ENCODE measurements around the gene EPS8L1.

Gene EPS8L1

DNA sequence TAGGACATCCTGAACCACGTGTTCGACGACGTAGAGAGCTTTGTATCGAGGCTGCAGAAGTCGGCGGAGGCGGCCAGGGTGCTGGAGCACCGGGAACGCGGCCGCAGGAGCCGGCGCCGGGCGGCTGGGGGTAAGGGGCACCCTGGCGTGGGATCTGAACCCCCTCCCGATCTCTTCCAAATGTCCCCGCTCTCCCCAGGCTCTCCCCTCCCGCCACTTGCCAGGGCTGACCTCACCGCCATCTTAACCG lies 6.0 kb downstream of the EPS8L1 start:
- no peak for DNase-seq

- DNase-seq: peak; percentile 48
Measured at GRCh38 chr19:55082020-55082851, 6.6 kb downstream of the EPS8L1 start.

DNA sequence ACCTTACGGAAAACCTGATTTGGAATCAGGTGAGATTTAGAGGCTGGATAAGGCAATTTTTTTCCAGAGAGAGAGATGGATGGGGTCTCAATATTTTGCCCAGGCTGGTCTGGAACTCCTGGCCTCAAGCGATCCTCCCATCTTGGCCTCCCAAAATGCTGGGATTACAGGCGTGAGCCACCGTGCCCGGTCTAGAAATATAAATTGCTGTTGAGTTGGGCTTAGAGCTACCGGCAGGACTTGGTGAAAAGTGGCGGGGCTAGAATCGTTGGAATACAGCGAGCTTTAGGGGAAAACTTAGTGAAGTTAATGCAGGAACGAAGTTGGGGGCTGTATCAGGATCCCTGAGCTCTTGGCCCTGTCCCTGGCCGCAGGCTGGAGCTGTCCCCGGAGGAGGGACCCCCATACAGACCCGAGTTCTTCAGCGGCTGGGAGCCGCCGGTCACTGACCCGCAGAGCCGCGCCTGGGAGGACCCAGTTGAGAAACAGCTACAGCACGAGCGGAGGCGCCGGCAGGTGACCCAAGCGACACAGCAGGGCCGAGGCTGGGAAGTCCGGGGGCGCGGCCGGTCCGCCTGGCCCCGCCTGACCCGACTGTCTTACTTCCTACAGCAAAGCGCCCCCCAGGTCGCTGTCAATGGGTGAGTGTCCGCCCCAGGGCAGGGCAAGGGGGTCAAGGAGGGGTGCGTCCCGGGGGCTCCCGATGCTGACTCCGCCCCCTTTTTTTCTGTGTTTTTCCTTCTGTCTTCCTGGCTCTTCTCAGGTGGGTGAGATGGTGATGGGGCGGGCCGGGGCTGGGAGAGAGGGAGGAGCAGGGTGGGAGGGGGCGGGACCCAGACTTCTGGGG lies 7.6 kb downstream of the EPS8L1 start:
- DNase-seq: no peak

- DNase-seq: no peak
Measured at GRCh38 chr19:55084416-55084815, 8.7 kb downstream of the EPS8L1 start.

GRCh38 chr19:55085923-55086715 lies 10.4 kb downstream of the EPS8L1 start:
- DNase-seq: no peak

DNA sequence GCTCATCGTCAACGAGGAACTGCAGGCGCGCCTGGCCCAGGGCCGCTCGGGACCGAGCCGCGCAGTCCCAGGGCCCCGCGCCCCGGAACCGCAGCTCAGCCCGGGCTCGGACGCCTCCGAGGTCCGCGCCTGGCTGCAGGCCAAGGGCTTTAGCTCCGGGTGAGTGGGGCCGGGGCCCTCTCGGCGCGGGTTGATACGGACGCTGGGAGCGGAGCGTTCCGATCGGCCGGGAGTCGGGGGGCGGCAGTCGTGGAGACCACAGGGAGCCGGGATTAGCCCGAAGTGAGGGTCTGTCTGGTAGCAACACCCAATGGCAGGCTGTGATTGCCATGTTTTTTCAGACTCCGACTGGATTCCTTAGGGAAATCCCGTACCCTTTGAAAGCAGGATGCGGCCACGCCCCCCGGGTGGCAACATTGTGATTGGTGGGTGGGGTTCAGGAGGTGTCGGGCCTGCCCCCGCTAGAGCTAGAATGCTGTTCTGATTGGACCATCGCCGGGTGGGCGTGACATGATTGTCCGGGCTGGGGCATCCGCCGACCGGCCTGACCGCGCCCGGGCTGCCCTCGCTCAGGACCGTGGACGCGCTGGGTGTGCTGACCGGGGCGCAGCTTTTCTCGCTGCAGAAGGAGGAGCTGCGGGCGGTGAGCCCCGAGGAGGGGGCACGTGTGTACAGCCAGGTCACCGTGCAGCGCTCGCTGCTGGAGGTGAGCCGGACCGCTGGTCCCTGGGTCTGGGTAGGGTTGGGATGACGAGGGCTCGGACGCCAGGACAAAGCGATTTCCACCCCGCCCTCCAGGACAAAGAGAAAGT lies 11.3 kb downstream of the EPS8L1 start:
- peak; percentile 60 for DNase-seq

- no peak for DNase-seq
Measured at GRCh38 chr19:55087542-55087901, 11.9 kb downstream of the EPS8L1 start.

DNA sequence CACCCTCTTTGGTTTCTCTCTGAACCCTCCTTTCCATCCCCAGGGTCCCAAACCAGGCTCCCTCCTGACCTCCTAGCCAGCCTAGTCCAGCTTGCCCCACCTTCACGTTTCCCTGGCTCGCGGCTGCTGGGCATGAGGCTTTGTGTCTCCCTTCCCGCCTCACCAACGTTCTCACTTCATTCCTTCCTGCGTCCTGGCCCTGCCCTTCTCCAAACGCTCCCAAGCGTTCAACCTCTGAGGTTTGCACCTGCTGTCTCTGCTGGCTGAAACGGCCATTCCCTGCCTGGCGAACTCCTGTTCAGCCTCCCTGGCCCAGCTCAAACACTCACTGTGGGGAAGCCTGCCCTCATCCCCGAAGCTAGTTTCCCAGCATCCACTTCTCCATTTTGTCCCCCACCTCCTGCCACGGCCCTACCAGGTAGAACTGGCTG lies 12.4 kb downstream of the EPS8L1 start:
- DNase-seq: no peak

DNA sequence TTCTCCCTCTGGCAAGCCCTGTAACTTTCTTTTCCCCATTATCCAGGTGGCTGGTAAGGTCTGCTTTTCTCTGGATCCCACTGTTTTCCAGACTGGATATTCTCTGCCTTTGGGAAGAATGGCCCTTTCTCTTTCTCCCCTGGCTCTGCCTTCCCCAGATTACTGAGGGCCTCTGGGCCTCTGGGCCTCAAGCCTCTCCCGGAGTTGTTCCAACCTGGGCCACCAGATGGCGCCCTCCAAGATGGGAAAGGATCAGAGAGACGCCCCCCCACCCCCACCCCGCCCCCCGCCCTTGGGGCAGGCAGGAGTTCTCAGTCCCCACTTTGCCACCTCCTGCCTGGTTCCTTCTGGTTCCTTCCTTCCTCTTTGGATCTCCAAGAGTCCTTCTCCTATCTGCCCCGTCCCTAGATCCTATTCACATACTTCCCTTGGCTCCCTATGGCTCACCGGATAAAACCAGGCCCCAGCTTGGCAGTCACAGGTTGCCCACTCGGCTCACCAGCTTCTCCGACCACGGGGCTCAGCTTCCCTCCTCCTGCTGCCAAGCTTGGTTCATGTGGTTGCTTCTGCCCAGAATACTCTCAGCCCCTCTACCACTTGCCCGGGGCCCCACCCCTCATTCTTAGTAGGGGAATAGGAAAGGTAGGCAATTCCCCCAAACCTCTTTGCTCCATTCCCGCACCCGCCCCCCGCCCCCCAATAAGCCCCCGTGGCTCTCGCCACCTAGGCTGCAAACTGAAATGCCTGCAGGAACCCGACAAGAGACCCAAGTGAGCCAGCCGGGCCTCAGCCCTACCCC lies 13.1 kb downstream of the EPS8L1 start:
- DNase-seq: peak; percentile 84

DNA sequence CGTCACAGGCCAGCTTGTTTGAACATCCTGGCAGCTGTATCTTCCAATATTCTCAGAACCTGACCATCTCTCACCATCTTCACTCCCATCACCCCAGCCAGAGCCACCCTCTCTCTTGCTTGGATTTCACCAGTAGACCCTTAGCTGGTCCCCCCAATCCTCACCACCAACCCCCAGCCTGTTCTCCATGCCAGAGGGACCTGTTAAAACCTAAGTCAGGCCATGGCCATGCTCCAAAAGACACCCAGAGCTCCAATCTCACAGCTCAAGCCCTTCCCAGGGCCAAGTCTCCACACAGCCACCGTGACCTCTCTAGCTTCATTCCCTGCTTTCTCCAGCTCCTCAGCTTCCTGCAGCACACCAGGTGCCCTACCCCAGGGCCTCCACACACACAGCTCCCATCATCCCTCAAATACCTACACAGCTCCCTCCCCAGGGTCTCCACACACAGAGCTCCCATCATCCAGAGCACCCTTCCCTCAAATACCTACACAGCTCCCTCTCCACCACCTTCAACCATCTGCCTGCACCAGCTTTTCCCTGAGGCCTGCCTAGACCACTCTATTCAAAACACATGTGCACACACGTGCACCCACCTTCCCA lies 13.8 kb downstream of the EPS8L1 start:
- no peak for DNase-seq

DNA sequence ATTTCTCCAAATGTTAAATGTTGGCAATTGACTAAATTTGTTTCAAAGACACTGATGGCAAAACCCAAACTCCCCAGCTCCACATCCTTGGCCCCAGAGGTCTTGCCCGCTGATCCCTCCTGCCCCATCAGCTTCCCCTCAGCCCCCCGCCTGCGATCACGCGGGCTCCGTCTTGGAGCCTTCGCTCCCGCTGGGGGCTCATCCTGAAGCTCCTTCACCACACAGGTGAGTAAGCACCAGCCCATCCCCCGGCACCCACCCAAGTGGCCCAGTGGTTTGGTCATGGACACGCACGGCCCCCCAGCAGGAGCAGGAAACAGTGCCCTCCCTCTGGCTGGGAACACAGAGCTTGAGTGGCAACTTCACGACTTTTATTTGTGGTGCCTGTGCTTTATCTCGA lies 14.9 kb downstream of the EPS8L1 start:
- no peak for DNase-seq

DNA sequence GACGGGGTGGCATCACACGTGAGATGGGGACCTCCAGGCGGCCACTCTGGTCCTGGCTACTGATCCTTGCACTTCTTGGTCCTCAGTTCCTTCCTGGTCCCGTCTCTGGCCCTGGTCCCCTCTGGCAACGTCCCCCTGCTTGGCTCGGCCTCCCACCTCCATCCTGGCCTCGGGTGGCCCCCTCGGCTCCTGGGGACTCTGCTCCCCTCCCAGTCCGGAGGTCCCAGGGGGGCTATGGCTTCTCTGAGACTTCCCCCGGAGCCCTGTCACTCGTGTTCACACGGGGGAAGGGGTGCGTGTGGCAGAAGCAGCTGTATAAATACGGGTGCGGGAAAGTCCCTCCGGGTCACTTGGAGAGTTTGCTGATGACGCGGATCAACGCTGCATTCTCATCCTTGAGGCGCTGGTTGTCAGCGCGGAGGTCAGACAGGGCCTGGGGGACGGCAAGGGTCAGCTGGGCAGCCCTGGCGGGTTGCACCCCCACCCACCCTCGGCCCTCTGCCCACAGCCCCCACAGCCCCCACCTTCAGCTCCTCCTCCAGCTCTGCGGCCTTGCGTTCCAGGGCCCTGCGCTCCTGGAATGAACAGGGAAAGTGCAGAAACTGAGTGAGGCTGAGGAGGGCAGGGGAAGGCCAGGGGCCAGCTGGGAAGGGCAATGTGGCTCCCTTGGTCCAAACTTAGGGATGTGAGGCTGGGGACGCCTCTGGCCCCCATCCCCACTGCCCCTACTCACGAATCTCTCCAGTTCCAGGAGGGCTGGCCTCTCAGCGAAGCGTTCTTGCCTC lies 15.6 kb downstream of the EPS8L1 start:
- DNase-seq: no peak

GRCh38 chr19:55091955-55092354 lies 16.3 kb downstream of the EPS8L1 start:
- DNase-seq: no peak

- no peak for DNase-seq
Measured at GRCh38 chr19:55092423-55093318, 17.0 kb downstream of the EPS8L1 start.

DNA sequence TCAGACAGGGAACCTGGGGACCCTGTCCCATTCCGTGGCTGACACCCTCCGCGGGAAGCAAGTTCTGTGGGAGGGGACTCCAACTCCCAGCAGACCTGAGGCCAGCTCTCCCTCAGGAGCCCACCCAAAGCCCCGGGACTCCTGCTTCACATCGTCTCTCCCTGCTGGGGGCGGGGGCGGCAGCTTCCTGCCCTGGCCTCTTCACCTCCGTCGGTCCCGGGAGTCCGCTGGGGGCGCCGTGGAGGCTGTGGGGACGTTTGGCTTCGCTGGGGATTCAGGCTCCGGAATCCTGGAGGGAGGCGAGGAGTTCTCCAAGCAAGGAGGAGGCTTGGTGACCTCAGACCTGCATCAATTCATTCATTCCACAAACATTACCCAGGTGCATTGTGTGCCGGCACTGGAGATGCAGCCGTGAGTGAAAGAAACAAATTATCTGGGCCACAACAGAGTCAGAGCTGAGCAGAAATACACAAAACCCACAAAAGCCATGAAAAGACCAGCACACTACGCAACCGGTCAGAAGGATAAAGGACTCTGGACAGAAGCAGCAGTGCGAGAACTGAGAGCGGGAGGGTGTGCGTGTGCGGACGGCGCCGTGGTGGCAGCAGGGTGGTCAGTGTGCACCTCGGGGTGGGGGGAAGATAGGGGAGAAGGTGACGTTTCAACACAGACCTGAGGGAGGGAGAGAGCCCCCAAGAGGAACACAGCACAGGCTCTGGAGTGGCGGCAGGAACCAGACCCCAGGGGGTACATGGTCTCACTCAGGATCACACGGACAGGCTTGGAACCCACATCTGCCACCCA lies 19.0 kb downstream of the EPS8L1 start:
- DNase-seq: no peak

- DNase-seq: no peak
Measured at GRCh38 chr19:55095260-55096060, 19.8 kb downstream of the EPS8L1 start.

DNA sequence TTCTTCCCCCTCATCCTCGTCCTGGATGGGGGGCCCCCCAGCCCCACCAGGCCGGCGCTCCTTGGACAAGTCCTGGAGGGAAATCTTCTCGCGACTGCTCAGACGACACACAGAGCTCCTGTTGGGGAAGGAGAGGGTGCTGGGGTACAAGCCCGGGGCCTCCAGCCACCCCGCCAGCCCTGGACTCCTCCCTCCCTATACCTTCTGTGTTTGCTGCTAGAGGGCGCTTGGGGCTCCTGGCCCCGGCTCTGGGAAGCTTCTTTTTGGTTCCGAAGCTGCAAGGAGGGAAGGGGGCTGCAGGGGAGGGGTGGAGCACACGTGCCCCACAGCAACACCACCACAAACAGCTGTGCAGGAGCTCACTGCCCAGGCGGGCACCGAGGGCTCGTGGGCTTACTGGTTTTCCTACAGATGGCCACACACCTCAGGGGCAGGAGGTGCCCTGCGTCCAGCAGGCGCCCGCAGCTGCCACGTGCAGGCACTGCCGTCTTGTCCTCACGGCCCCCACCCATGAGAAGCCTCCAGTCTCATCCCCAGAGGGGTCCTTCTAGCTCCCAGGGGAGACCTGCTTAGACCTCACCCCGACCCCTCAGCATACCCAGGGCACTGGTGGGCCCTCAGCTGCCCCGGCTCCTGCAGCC lies 20.5 kb downstream of the EPS8L1 start:
- DNase-seq: no peak
